DMS53 treated with DMSO at 0.1 percent for 48 hours (cell line): ENCODE data around the gene LPP.

ENCODE experiments used
- DNase-seq: peaks from one replicate; lab custom pipeline; 2025; ENCODE audit not compliant: unreplicated experiment; lab: John Stamatoyannopoulos, UW

The LPP gene

DNA sequence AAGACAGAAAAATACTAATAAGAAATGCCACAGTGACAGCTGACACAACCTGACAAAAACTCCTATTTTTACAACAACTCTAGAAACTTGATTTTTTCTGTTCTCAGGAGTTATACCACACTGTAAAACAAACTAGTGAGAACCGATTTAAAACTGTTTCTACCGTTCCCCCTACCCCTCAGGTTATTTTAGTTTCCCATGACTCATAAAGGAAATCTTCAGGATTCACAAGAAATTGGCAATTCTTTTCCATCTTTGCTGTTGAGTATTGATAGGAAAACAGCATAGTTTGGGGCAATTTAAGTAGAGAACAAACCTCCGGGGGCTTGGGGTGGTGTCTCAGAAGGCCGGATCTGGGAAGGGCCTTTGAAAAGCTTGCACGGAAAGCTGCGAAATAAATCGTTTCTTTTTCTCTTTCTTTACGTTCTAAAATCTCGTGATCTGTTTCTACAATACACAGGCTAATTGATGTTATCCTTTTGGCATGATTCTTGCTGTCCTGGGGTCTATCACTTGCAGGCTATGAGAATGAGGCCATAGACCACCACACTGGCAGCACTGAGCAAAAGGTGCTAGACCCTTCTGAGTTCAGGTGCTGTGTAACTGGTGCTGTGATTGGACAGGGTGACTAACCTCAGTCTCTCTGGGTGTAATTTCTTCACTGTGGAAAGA, 89.3 kb downstream of the LPP start:
- DNase-seq = no peak

DNA sequence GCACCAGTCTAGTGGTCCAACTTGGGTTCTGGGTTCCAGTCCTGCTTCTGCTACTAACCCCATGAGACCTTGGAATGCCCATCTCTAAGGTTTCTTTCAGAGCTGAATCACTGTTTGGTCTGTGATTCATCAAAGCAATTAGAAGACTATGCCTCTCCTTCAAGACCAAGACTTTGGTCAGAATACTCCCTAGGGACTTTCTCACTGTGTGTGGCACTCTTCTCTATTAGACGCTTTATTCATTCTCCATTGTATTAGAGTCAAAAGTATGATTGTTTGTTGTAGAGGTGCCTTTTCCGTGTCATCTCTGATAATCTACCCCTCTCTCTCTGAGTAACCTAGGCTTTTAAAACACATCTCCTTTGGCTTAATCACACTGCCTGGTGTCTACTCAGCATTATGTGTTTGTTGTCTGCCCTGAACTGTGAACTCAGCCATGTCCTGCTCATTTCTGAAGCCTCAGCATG, 90.5 kb downstream of the LPP start:
- DNase-seq = no peak

DNA sequence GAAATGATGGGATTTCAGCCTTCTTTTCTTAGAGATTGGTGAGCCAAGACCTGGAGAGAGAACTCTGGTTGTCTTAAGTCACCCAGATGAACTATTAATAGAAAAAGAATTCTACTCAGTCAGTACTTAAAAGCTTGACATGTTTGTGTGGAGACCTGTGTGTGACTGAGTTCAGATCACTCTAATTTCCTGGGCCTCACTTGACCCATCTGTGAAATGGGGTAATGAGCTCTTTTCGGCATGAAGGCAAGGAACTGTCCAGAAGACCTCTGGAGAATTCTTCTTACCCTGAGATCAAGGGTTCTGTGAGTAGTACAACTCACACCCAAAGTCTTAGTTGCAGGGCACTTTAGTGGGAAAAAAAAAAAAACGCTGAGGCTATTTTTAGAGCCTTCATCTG, 92.9 kb downstream of the LPP start:
- no peak for DNase-seq

DNA sequence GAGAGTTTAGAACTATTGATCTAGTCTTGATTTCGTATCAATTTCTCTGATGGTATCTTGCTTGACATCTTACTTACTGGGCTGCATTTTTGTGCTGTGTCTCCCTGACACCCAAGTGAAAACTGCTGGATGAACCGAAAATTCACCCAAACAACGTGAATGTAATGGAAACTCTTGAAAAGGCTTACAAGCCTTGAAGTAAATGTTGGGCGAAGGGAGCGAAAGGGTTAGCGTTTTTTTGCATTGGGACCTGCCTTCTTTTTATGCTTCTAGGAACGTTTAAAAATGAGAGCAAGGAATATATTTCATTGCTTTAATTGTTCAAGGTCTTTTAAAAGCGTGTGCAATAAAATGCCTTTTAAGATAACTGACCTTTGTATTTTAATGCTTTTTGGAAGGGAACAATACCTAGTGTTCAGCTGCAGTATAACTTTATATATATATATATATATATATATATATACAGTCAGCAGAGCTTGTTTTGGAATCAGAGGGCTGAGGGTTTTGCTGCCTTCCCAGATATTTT, 94.1 kb downstream of the LPP start:
- no peak for DNase-seq

DNA sequence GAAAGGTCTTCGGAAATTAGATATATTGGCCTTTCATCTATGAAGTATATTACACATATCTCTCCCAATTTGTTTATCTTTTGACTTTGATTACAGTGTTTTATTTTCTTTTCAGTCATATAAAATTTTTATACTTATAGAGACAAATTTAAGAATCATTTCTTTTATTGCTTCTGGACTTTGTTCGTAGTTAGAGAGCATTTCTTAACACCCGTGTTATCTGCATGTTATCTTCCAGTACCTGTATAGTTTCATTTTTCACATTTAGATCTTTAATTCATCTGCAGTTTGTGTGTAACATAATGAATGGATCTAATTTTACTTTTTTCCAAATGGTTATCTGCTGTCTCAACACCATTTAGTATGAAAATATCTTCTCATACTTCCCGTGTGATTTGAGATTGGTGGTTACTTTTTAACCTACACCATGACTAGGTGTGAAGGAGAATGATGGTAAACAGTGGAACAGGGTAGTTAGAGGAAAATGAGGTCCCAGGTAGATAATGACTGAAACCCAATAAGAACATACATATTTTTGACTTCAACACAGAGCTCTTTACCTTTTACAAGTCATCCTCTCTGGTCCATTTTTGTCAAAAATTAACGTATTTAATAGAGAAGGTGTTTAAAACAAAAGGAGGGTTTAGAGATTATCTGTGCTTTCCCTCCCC, 99.3 kb downstream of the LPP start:
- no peak for DNase-seq

DNA sequence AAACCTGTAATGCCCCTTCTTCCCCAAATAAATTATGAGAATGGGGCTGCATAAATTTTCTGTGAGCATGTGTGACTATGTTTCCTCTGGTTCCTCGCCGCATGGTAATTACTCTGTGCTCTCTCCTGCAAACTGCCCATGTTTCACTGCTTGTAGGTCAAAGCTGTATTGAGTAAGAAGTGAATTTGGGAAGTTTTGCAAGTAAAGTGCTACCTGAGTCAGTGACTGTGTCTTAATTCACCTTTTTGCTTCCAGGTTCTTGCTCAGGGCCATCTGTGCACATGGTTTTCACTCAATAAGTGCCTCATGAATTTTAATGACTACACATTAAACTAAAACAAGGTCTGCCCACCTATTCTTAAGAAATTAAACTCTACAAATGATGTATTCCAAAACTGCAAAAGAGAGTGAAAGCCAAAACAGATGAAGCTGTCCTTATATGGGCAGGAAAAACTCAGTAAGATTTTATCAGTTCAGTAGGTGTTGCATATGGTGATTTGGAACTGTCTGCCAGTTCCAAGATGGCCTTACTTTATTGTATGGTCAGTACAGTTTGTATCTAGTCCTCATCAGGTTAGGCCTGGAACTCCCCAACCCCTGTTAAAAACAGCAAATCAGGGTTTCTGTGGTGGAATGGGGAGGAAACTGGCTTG, 100.0 kb downstream of the LPP start:
- DNase-seq = no peak

DNA sequence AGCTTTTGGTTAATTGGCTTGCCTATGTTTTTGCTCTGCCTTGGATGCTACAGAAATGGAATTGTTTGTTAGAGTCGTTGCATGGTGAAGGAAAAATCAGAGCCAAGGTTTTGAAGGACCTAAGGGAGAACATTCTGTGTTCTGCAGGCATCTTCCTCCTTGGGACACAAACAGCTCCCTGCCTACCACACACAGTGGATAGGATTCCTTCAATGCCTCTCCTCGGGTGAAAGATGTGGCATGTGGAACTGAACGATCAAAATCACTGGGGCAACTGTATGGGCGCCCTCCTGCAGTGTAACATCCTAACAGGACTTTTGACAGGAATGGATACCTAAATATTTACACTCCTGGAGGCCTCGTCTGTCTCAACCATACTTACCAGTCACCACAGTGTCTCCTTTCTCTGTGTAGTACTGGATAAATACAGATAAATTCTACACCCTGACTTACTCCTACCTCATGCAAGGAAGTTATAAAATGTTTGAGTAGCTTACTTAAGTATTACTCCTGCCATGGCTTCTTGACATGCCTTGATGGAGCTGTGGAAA, 100.6 kb downstream of the LPP start:
- DNase-seq = no peak

DNA sequence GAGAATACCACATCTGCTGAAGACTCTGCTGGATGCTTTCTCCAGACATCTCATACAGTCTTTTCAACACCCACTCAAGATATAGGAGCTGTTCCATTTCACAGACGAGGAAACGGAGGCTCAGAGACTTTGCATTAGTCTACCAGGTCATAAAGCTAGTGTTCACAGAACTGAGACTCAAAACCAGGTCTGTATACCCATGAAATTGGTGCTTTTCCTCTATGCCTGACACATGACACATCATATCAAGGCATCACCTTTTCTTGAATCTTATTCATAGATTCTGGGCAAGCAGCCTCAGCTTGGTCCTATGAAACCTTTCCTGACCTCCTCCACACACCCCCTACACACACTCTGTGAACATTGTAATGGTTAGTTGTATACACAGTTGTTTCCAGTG, 101.2 kb downstream of the LPP start:
- no peak for DNase-seq

DNA sequence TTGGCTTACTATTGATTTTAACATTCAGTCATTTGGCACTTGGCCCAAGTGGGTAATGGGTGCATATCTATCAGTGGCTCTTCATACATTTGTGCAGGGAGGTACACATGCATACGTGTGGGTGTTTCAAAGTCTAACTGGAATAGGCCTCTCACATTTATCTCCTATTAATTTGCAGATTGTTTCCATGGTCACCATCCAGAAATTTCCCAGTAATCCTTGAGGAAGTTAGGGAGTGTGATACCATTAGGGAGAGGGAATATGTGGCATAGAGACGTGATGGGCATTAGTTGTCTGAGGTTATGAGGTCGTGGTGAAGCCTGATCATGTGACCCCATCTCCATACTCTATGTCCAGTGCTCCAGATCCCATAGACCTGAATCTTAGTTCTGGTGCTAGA, 102.8 kb downstream of the LPP start:
- no peak for DNase-seq

DNA sequence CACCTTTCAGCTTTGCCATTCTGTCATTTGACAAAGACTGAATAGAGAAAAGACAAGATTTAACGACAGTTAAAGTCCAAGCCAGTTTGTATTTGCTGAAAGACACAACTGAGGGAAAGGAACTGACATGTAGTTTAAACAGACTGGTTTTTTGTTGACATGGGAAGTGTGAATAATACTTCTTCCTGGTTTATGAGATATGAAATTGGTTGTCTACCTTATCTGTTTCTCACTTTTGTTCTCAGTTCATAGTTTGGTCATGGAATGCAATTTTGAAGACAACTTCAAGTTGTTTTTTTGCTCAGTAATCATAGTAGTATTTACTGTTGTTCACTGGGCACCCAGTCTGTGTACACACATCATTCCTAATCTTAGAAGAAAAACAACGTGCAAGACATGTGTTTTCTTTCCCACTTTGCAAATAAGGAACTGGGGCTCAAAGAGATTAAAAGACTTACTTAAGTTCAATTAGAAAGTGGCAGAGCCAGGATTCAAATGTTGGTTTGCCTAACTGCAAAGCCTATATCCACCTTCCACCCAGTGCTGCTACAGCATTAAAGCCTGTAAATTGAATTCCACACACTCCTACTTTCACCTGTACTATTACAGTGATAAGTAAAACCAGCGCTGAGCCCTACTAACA, 103.5 kb downstream of the LPP start:
- DNase-seq = no peak

DNA sequence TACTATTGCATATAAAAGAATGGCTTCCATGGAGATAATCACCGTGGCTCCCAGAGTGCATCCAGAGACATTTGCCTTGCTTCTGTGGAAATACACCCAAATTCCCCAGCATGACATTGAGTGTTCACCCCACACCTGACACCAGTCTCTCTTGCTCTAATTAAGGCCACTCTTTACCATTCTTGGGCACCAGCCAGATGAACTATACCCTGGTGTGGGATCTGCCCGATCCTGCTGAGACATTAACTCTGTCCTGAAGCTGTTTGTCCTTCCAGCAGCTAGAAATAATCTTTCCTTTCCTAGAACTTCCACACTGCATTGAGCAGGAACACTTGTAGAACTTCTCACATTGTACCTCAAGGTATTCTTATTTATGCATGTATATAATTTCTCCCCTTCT, 105.2 kb downstream of the LPP start:
- no peak for DNase-seq

DNA sequence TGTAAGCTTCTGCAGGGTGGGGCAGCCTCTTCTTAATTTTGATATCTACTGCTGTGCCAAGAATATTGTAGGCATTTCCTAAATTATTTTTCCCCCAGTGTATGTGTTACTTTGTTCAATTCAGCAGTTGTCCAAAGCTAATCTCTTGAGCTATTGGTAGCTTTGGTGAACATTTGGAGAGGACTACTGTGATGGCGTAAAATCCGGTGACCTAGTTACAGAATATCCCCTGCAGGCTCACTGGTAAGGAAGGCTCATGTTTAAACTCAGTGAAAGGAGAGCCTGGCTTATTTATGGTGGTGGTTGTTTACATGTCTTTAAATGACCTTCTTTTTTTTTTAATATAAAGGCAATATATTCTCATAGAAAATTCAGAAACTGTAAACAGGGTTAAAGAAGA, 105.6 kb downstream of the LPP start:
- no peak for DNase-seq

DNA sequence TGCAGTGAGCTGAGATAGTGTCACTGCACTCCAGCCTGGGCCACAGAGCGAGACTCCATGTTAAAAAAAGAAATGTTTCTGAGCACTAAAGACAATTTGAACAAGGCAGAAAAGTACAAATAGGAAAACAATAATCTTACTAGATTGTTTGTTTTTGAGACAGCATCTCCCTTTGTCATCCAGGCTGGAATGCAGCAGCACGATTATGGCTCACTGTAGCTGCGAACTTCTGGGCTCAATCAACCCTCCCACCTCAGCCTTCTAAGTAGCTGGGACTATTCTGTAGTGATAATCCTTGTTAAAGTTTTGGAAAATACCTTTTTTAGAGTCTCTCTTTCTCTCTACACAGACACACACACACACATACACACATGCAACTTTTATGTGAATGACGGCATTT, 107.1 kb downstream of the LPP start:
- no peak for DNase-seq

DNA sequence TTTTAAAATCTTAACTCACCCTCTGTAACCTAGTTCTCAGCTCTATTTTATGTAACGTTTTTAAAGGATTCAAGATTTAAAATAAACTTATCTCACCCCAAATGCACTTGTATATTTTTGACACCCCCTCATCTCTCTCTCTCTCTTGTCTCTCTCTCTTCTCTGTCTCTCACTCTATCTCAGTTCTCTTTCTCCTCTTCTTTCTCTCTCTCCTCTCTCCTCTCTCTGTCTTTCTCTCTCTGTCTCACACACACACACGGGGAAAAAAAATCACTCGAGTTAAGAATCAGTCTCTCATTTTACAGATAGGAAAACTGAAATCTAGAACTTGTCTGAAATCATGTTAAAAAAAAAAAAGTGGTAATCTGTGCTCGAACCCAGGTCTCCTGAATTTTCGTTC, 108.5 kb downstream of the LPP start:
- no peak for DNase-seq

DNA sequence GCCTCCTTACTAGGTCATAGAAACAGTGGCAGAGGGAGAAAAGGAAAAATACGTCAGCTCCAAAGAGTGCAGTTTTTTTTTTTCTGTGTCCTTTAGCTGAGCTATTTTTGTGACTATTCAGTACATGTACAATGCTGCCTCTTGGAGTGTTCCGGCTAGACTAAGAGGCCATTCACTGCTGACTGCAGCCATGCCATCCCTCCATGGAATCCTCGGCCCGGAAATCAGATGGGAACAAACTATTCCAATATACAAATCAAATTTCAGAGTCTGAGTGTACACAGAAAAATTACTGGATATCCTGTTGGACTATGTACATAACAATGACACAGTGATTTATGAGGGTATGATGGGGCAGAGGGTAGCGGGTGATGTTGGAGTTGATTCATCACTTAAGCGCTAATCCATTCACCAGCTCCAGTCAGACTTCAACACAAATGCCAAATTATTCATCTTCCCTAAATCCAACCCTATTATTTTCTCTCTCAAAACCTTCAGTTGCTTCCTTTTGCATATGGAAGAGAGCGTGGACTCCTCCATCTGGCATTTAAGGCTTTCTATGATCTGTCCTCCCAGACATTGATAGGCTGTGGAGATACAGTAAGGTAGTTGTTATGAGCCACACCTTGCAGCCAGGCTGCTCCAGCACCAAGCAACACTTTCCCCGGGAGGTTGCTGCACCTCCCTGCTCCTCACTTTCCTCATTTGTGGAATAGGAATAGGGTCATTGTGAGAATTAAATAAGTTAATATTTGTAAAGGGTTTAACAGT, 109.1 kb downstream of the LPP start:
- no peak for DNase-seq

DNA sequence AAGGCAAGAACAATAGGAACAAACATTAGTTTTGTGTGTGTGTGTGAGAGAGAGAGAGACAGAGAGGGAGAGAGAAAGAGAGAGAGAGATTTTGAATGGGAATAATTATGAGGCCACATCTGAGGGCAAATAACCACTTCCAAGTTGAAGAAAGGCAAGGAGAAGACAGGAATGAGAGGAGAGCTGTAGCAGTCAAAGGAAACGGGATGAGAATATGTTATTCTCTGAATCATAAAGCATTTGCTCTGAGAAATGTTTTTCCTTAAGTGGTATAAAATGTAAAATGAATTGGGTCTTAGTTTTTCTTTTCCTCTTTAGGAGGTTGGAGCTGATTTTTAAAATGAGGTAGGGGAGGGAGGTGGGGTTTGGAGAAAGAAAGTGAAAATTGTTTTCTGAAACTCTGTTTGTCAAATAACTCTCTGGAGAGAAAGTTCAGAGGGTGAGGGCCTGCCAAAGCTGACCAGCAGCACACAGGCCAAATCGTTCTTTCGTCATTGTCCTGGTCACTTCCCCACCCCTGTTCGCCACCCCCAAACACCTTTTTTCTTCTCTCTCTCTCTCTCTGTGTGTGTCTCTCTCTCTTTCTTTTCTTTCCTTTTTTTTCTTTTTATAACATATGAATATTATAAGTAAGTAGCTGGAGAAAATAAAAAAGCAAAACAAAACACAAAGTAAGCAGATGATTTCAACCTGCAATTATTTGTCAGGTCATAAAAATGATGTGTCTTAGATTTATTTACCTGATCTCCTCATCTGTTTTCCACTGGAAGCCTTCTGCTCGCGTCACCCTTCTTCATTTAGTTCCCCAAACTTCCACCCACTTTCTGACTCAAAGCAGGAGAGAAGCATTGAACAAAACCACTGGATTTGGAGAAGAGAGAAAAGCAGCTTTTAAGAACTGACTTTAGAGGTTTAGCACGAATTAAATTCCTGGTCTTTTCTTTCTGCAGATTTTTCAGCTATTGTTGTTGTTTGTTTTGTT, 110.6 kb downstream of the LPP start:
- no peak for DNase-seq

DNA sequence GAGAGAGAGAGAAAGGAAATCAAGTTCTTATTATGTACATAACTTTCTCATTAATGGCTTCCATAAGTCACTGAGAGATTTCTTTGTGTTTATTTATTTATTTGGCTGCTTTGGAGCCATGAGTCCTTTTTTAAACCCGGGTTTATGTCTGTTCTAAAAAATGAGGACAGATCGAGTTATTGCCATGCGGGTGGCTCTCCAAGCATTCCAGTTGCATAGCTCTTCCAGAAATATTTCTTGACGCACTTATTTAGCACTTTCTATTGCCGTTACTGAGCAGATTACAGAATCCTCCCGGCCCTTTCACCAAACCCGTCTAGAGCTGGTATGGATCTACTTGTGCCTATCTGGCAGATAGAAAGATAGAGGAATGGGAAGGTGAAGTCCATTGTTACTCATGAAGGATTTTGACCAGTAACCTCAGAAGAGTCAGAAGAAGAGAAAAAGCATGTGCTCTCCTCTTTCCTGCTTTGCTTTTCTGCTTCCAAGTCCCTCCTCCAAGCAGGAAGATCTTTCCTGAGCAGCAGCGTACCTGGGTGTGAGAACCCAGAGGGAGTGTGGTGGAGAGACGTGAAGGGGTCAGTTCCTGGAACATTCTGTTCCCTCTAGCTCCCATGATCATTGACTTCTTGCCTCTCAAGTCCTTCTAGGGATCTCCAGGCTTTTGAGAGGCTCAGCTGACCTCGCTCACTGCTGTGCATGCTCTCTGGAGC, 112.8 kb downstream of the LPP start:
- DNase-seq = no peak

DNA sequence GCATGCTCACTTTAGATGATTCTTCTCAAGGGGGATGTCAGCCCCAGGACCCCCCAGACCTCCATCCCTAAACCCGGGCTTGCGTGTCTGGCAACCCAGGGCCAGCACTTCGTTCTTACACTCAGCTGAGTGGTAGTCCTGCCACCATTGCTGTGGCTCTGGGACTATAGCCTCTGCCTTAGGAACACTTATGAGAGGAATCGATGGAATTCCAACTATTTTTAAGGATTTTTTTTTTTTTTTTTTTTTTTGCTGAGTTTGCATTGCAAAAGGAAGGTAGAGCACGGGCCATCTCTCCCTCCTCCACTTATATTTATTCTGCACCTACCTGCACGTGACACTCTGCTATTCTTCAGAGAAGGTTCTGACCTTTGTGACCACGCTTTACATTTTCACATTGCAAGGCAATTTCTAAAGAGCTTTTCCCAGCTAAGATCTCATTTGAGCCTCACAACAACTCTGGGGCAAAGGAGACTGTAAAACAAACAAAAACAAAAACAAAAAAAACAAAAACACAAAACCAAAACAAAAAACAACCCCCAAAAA, 113.9 kb downstream of the LPP start:
- no peak for DNase-seq

DNA sequence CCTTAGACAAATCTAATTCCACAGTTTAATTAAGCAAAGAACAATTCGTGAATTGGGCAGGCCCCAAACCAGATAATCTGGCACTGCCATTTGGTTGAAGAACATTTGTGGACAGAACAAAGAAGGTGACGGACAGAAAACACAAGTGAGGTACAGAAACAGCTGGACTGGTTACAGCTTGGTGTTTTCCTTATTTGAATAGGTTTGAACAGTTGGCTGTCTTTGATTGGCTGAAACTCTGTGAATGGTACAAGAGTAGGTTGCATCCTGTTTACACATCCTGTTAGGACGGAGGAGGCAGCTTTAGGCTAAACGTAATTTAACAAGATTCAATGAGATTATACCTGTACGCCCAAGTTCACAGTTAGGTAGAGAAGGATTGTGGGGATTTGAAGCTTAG, 114.4 kb downstream of the LPP start:
- no peak for DNase-seq
